Measurements from ENCODE around the gene LMNTD1.

LMNTD1 gene, protein sequence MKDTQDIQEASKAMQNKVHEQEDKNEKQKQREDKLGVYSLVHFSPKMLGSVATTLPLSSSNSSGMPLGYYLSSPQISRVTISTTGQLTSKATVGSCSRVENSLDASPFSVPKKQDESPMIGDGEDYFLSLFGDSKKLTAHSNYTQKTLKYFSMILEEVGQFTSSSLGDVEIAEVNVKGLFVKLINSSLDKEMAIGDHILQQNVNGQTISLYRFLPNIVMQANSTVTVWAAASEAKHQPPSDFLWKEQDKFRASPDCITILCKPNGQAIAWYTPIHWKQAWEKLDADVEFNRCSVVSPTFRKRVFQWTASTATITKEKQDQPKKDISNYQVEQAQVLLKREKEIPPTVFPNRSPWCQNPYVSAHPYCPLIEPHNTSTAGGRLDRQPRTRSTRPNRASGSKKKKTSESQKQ

DNA sequence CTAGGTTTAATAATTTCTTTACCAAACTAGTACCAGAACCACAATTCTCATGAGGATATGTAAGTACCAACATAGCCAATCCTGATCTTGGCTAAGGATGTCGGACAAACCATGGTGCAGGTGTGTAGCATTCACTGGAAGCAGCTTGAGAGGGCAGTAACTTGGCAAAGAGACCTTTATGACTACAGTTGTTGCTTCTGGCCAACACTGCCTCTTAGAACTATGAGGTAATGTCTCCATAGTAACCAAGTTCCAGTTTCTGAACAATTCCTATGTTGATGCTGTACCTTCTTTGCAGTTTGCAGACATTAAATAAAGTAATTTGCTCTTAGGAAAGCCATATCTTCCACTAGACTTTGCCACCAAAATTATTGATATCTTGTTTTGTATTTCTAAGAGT, at the start of gene LMNTD1:
Gene LMNTD1 (minus strand): TSS at position 186 of the 400 bp plus-strand sequence. CDS start 324 bp downstream, outside the sequence.
- no peak for DNase-seq

GRCh38 chr12:25598956-25599355, 45.9 kb upstream of the LMNTD1 start:
- no peak for DNase-seq

DNA sequence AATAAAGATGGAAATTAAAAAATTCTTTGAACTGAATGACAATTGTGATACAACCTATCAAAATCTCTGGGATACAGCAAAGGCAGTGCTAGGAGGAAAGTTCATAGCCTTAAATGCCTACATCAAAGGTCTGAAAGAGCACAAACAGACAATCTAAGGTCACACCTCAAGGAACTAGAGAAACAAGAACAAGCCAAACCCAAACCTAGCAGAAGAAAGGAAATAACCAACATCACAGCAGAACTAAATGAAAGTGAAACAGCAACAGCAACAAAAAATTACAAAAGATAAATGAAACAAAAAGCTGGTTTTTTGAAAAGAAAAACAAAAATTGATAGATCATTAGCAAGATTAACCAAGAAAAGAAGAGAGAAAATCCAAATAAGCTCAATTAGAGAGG, 42.4 kb upstream of the LMNTD1 start:
- DNase-seq, result peak; percentile 7

DNA sequence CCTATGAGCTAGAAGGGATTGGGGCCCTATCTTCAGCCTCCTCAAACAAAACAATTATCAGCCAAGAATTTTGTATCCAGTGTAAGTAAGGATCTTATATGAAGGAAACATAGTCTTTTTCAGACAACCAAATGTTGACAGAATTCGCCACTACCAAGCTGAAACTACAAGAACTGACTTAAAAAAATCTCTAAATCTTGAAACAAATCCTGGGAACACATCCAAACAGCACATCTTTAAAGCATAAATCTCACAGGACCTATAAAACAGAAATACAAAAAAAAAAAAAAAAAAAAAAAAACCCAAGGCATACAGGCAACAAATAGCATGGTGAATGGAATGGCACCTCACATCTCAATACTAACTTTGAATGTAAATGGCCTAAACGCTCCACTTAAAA, 41.3 kb upstream of the LMNTD1 start:
- DNase-seq, result no peak

DNA sequence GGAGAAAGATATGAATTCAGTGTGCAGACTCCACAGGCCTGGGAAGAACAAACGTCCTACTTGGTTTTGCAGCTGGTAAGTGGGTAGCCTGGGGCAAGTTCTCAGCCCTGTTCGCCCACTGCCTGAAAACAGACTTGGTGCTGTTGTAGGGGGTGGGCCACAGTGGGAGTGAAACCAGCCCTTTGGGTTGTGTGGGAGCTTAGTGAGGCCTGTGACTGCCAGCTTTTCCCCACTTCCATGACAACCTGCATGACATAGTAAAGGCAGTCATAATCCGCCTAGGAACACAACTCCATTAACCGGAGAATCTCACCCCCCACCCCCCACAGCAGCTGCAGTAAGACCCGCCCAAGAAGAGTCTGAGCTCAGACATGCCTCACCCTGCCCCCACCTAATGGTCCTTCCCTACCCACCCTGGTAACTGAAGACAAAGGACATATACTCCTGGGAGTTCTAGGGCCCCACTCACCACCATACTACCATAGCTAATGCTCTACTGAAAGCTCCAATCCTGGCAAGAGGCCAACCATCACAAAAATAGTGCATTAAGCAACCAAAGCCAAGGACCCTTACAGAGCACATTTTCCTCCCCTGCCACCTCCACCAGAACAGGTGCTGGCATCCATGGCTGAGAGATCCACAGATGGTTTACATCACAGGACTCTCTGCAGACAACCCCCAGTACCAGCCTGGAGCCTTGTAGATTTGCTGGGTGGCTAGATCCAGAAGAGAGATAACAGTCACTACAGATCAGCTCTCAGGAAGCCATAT, 39.8 kb upstream of the LMNTD1 start:
- no peak for DNase-seq

DNA sequence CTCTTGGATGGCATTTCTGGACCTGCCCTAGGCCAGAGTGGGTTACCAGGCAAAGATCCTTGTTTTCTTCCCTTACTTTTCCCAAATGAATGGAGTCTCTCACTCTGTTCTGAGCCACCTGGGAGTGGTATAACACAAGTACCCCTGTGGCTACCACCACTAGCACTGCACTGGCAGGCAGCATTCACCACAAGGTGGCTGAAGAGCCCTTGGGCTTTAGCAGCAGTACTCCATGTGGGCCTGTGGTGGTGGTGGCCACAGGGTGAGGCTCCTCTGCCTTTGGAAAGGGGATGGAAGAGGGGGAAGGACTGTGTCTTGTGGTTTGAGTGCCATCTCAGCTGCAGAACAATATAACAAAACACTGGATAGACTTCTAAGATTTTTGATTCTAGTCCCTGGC, 38.1 kb upstream of the LMNTD1 start:
- no peak for DNase-seq

GRCh38 chr12:25590011-25590721, 37.1 kb upstream of the LMNTD1 start:
- DNase-seq, result peak; percentile 4

- no peak for DNase-seq
Observed at GRCh38 chr12:25587346-25587745, 34.3 kb upstream of the LMNTD1 start.

DNA sequence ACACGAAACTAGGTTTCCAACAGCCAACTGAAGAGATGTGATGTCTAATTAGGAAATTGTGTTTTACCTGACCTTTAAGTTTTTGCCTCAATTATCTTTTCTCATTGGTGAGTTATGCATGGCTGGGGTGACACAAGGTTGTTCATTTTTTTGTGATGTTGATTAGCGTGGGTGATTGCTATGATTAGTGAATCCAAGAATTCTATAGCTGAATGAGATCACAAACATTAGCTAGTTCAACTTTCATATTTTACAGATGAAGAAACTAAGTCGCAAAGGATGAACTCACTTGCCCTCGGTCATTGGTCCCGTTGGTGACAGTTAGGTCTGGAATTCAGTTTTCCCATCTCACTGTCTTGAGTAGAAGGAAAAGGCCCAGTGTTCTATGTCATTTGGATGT, 32.6 kb upstream of the LMNTD1 start:
- no peak for DNase-seq

- no peak for DNase-seq
Observed at GRCh38 chr12:25585021-25585523, 32.0 kb upstream of the LMNTD1 start.

GRCh38 chr12:25584596-25584995, 31.5 kb upstream of the LMNTD1 start:
- no peak for DNase-seq

- DNase-seq, result no peak
Observed at GRCh38 chr12:25583545-25583944, 30.5 kb upstream of the LMNTD1 start.

DNA sequence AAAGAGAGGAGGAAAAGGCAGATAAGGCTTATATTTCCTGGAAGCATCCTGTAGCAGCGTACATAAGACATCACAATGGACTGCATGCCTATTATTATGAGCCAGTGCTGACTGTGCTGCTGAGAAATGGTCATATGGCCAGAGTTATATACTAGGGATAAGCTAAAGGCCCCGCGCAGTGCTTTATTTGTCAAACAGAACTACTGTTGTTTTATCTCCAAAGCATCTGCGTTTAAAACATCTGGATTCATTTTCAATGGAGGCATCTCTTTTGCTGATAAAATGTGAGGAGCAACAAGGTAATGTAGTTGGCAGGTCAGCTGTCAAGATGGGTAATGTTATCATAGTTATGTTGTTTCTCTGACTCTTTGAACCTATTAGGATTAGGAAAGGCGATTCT, 28.0 kb upstream of the LMNTD1 start:
- DNase-seq, result no peak

DNA sequence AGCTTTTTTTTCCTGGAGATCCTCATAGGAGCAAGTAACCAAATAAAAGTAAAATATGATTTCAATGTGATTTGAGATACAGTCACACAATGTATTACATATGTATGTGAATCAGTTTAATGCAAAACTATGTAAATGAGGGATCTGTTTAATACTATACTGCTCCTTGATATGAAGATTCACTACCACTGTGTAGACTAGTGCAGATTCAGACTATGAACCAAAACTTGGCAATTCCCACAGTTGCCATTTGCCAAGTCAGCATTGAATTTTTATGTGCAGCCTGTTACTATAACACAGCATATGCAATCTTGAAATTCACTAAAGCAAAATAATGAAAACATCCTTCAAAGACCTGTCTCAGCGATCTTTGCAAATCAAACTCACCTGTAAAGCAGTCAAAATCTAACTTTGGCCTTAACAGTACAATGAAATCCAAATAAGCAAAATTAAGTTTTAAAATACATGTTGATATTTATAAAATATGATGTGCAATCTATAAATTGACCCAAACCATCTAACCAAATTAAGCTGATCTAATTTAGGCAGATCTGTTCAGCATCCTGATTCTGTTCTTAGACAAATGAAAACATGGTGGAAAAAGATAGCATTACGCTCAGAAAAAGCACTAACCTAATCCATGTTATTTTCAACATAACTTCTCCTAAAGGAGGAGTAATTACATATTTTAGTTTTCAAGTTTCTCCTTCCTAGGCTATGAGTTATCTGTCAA, 25.5 kb upstream of the LMNTD1 start:
- DNase-seq, result no peak

GRCh38 chr12:25574761-25575160, 21.7 kb upstream of the LMNTD1 start:
- no peak for DNase-seq

DNA sequence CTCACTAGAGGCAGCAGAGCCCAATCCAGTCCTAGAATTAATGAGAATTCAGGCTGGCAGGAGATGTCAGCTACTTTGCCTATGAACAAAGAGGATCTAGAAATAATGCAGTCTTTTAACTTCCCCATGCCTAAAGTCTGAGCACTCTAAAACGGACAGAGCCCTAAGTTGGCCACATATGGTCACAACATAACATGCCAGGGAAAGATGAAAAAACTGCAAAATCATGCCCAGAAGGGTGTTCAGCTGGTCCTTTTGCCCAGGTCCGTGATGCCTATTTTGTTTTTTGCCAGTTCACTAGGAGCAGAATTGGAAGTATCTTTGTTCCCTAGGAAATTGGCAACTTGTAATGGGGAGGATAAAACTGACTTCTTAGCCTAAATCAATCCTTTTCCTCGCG, 20.3 kb upstream of the LMNTD1 start:
- no peak for DNase-seq

DNA sequence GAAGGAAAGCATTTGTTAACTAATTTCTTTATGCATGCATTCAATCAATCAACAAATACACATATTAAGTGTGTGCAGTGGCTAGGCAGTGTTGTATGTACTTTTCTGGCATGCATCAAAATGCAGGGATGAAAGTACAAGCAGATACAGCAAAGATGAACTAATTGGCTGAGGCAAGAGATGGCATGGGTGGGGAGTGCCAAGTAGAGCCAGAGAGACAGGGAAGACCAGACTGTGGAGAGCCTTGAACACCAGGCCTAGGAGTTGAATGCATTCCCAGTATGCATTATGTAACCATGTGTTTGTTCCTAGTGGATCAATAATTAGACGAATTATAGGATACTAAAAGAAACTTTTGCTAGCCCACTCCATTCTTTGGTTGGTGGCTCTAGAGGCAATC, 17.3 kb upstream of the LMNTD1 start:
- no peak for DNase-seq

GRCh38 chr12:25566202-25566949, 13.3 kb upstream of the LMNTD1 start:
- DNase-seq, result no peak

GRCh38 chr12:25558586-25558985, 5.5 kb upstream of the LMNTD1 start:
- DNase-seq, result no peak

GRCh38 chr12:25557830-25558436, 4.8 kb upstream of the LMNTD1 start:
- peak; percentile 11 for DNase-seq

- DNase-seq, result no peak
Observed at GRCh38 chr12:25556153-25556552, 3.1 kb upstream of the LMNTD1 start.

Measured in CD4-positive, alpha-beta T cell treated with Interleukin-10 for 1 hour (primary cell).